WTC11 (cell line): ENCODE results near the gene BCO1. TPM values are rescaled to one million over a fixed set of nuclear protein-coding genes. Genes with fewer than 3 reads are reported as not detected.

Source experiments
- ATAC-seq: fragments of 200-7000 bp; cut with Tn5 transposase; 2 replicates; pipeline ENCODE4 v1.10.0; 2021; ENCODE audit warnings: mild to moderate bottlenecking, moderate library complexity
- CTCF ChIA-PET: fragments of 300-600 bp; sonication (Branson Sonifier 250); formaldehyde crosslinking; loops from one replicate; lab custom pipeline; 2021; ENCODE audit warnings: antibody characterized with exemption; lab: Charles Lee
- POLR2A ChIA-PET: fragments of 350-600 bp; sonication (Branson Sonifier 250); formaldehyde crosslinking; loops from one replicate; lab custom pipeline; 2021; ENCODE audit warnings: antibody characterized with exemption; lab: Charles Lee
- DNase-seq: peaks from one replicate; pipeline ENCODE4 v3.0.0; 2021; ENCODE audit warnings: low spot score
- H3K27ac Mint-ChIP-seq: 2 replicates; pipeline ENCODE4 v1.8.0; 2021; ENCODE audit warnings: mixed read lengths
- H3K27me3 Mint-ChIP-seq: 2 replicates; pipeline ENCODE4 v1.8.0; 2021; ENCODE audit warnings: low read depth, mild to moderate bottlenecking, moderate library complexity, mixed read lengths
- H3K36me3 Mint-ChIP-seq: 2 replicates; pipeline ENCODE4 v1.8.0; 2021; ENCODE audit warnings: mixed read lengths
- H3K4me1 Mint-ChIP-seq: 2 replicates; pipeline ENCODE4 v1.8.0; 2022; ENCODE audit warnings: mixed read lengths
- H3K4me3 Mint-ChIP-seq: 2 replicates; pipeline ENCODE4 v1.8.0; 2021; ENCODE audit warnings: mild to moderate bottlenecking, moderate library complexity, mixed read lengths
- H3K9me3 Mint-ChIP-seq: 2 replicates; pipeline ENCODE4 v1.8.0; 2021; ENCODE audit warnings: mixed read lengths
- ATF1 ChIP-seq: sonication (generic); formaldehyde crosslinking; IDR thresholded peaks from 2 replicates; pipeline ENCODE4 v1.8.1; 2023; ENCODE audit warnings: mild to moderate bottlenecking, moderate library complexity, missing genetic modification reagents
- CBFB ChIP-seq: sonication (generic); formaldehyde crosslinking; IDR thresholded peaks from 2 replicates; pipeline ENCODE4 v1.8.1; 2022; ENCODE audit warnings: mild to moderate bottlenecking, low read depth, missing genetic modification reagents
- FOXK1 ChIP-seq: sonication (generic); formaldehyde crosslinking; IDR thresholded peaks from 2 replicates; pipeline ENCODE4 v1.8.0; 2022; ENCODE audit warnings: mild to moderate bottlenecking, moderate library complexity, missing genetic modification reagents
- NR1H2 ChIP-seq: sonication (generic); formaldehyde crosslinking; IDR thresholded peaks from 2 replicates; pipeline ENCODE4 v1.9.0; 2021; ENCODE audit warnings: mild to moderate bottlenecking, moderate library complexity, missing genetic modification reagents
- NR2C2 ChIP-seq: sonication (generic); formaldehyde crosslinking; IDR thresholded peaks from 2 replicates; pipeline ENCODE4 v1.8.0; 2022; ENCODE audit warnings: mild to moderate bottlenecking, missing genetic modification reagents
- PRRX2 ChIP-seq: fragments of 250-450 bp; sonication (Bioruptor Pico); IDR thresholded peaks from 2 replicates; pipeline ENCODE4 v1.8.0; 2021; ENCODE audit warnings: mild to moderate bottlenecking
- SMAD3 ChIP-seq: sonication (generic); formaldehyde crosslinking; IDR thresholded peaks from 2 replicates; pipeline ENCODE4 v1.8.0; 2022; ENCODE audit warnings: missing genetic modification reagents, mild to moderate bottlenecking, borderline replicate concordance
- SP1 ChIP-seq: sonication (generic); formaldehyde crosslinking; conservative IDR thresholded peaks from 2 replicates; pipeline ENCODE4 v1.8.1; 2022; ENCODE audit warnings: missing genetic modification reagents
- TCF7 ChIP-seq: sonication (generic); formaldehyde crosslinking; IDR thresholded peaks from 2 replicates; pipeline ENCODE4 v1.8.0; 2022; ENCODE audit warnings: mild to moderate bottlenecking, low read depth, missing genetic modification reagents, moderate library complexity
- TEAD1 ChIP-seq: sonication (generic); formaldehyde crosslinking; IDR thresholded peaks from 2 replicates; pipeline ENCODE4 v1.8.0; 2022; ENCODE audit warnings: mild to moderate bottlenecking, missing genetic modification reagents
- TP53 ChIP-seq: sonication (generic); formaldehyde crosslinking; IDR thresholded peaks from 2 replicates; pipeline ENCODE4 v1.8.1; 2023; ENCODE audit warnings: mild to moderate bottlenecking, missing genetic modification reagents
- ZNF121 ChIP-seq: sonication (generic); formaldehyde crosslinking; IDR thresholded peaks from 2 replicates; pipeline ENCODE4 v1.8.0; 2023; ENCODE audit warnings: missing genetic modification reagents
- ZNF263 ChIP-seq: sonication (generic); formaldehyde crosslinking; IDR thresholded peaks from 2 replicates; pipeline ENCODE4 v1.8.1; 2022; ENCODE audit warnings: low read depth, mild to moderate bottlenecking, moderate library complexity, missing genetic modification reagents
- ZNF317 ChIP-seq: sonication (generic); formaldehyde crosslinking; IDR thresholded peaks from 2 replicates; pipeline ENCODE4 v1.8.1; 2023; ENCODE audit warnings: low read depth, mild to moderate bottlenecking, moderate library complexity, missing genetic modification reagents, borderline replicate concordance
- ZNF396 ChIP-seq: fragments of 250-450 bp; sonication (Bioruptor Pico); IDR thresholded peaks from 2 replicates; pipeline ENCODE4 v1.8.0; 2021; ENCODE audit warnings: mild to moderate bottlenecking, moderate library complexity, borderline replicate concordance
- ZNF671 ChIP-seq: fragments of 250-450 bp; sonication (Bioruptor Pico); IDR thresholded peaks from 2 replicates; pipeline ENCODE4 v1.8.0; 2021; ENCODE audit warnings: mild to moderate bottlenecking
- total RNA-seq: library from RNA; stranded (reverse); gene quantifications from 3 replicates; pipeline ENCODE4 v1.2.3, GENCODE V29; 2021
- TF ChIP-seq, protein P1 (sequence below): sonication (generic); formaldehyde crosslinking; IDR thresholded peaks from 2 replicates; pipeline ENCODE4 v1.8.0; 2022; ENCODE audit warnings: mild to moderate bottlenecking, missing genetic modification reagents
- TF ChIP-seq, protein P2 (sequence below): sonication (generic); formaldehyde crosslinking; IDR thresholded peaks from 2 replicates; pipeline ENCODE4 v1.8.0; 2022; ENCODE audit warnings: mild to moderate bottlenecking, missing genetic modification reagents
- TF ChIP-seq, protein P3 (sequence below): sonication (generic); formaldehyde crosslinking; IDR thresholded peaks from 2 replicates; pipeline ENCODE4 v1.8.0; 2023; ENCODE audit warnings: missing genetic modification reagents, mild to moderate bottlenecking, borderline replicate concordance
- TF ChIP-seq, protein P4 (sequence below): sonication (generic); formaldehyde crosslinking; IDR thresholded peaks from 2 replicates; pipeline ENCODE4 v1.8.1; 2023; ENCODE audit warnings: mild to moderate bottlenecking, missing genetic modification reagents

Gene BCO1
- total RNA-seq, 1 experiment from 2014 or later = 0.15 TPM

DNA sequence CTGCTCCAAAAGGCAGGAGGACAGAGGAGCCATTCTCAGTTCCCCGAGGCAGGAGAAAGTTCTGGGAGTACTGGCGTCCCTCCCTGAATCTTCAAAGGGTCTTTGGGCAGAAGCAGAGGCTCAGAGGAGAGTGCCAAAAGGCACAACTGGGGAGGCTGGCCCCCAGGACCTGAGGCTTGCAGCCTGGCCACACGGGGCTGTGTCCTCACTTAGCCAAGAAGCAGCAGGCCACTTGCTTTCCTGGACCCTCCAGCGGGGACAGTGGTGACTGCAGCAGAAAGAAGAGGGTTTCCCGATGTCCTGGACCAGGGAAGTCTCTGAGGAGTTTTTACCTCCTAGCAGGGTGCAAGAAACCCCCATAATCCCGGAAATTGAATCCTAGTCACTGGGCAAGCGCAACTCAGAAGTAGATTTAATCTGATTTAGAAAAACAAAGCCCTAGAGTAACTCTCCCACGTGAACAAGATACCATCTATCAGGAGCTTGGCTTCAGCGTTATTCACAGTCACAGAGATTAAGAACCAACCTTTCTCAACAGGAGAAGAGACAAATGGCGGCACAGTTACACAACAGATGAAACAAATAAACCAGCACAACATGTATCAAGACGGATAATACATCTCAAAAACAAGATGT is 25.5 kb upstream of the BCO1 start:
- H3K4me3 Mint-ChIP-seq = no peak overlapping the region
- H3K9me3 Mint-ChIP-seq = no peaks in the 10 kb centered on the region
- TF ChIP-seq PRRX2 (no peak), TEAD1 (CRISPR knock-in tag) (no peak), FOXK1 (CRISPR knock-in tag) (no peak), ZNF121 (no peak), TP53 (no peak)
- TF ChIP-seq, all 79 proteins: peak for 0
- Mint-ChIP-seq H3K4me1 (no peaks in the 10 kb centered on the region), H3K36me3 (no peaks in the 10 kb centered on the region), H3K27ac (peak overlapping the region; percentile 60; the same call in 1 of the 2 replicates), H3K27me3 (no peaks in the 10 kb centered on the region)
- CTCF ChIA-PET = interaction anchor here (0.8 kb wide), 1 partner anchor 114 kb away, joined by 3 read pairs; no protein-coding TSS in a partner anchor
- DNase-seq = no peak
- POLR2A ChIA-PET = interaction anchor here (1.2 kb wide), 1 partner anchor 206 kb away, joined by 3 read pairs; the partner anchor contains the start of genes CENPN and CMC2
- ATAC-seq = no peak; the same call in 1 of the 2 replicates

DNA sequence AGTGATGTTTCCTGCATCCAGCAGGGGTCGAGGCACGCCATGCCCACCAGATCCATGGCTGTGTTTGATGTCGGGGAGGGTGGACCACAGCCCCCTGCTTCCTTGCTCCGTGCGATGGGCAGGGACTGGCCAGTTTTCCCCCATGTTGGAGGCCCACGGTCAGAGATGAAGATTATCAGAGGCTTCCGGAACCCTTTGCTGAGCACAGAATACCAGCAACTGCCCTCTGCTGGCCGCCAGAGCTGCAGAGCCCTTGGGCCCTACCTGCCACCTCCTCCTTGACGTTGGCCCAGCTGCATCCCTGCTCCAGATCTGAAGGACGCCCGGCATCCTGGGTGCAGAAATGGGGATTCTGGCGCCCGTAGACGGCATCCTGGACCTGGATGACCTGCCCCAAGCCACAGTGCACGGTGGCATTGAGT is 23.7 kb upstream of the BCO1 start:
- Mint-ChIP-seq H3K27ac (no peak overlapping the region), H3K4me3 (no peak overlapping the region), H3K9me3 (no peaks in the 10 kb centered on the region), H3K36me3 (no peaks in the 10 kb centered on the region), H3K27me3 (no peaks in the 10 kb centered on the region), H3K4me1 (no peaks in the 10 kb centered on the region)
- CTCF ChIA-PET = interaction anchor here (0.6 to 2.4 kb wide), 8 partner anchors 10 to 116 kb away, joined by 3 to 19 read pairs (median 4); partner anchors contain the start of gene BCO1
- POLR2A ChIA-PET = interaction anchor here (0.5 kb wide), 1 partner anchor 28 kb away, joined by 3 read pairs; no protein-coding TSS in a partner anchor
- ATAC-seq = peak; percentile 95
- TF ChIP-seq ZNF317 (CRISPR knock-in tag) (0 out of 2 replicates have a peak, but pooled peaks have one; percentile 9), NR1H2 (CRISPR knock-in tag) (no peak), TEAD1 (CRISPR knock-in tag) (no peak)
- DNase-seq = peak; percentile 67

DNA sequence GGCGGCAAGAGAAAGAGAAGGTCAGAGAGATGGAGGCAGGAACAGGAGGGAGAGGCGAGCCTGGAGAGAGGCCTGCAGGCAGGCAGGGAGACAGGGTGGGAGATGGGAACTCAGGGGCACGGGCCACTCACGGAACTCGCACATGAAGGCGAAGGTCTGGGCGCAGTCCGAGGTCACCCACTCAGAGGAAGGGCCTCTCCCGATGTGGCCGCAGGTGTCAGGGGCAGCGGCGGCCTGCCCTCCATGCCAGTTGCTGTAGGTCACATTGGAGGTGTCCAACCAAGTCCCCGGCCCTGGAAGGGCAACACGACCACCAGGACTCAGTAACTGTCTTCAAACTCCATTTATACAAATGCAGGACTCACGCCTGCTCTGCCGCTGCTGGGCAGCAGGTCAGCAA is 22.4 kb upstream of the BCO1 start:
- DNase-seq = no peak
- no peak for ATAC-seq
- CTCF ChIA-PET = interaction anchor here (1.1 kb wide), 1 partner anchor 10 kb away, joined by 14 read pairs; no protein-coding TSS in a partner anchor
- Mint-ChIP-seq H3K36me3 (no peaks in the 10 kb centered on the region), H3K27me3 (no peaks in the 10 kb centered on the region), H3K9me3 (no peaks in the 10 kb centered on the region), H3K27ac (0 out of 2 replicates have a peak overlapping the region, but pooled peaks have one; percentile 57), H3K4me3 (no peak overlapping the region), H3K4me1 (no peaks in the 10 kb centered on the region)
- POLR2A ChIA-PET = no interaction called here
- TF ChIP-seq, protein P1, sequence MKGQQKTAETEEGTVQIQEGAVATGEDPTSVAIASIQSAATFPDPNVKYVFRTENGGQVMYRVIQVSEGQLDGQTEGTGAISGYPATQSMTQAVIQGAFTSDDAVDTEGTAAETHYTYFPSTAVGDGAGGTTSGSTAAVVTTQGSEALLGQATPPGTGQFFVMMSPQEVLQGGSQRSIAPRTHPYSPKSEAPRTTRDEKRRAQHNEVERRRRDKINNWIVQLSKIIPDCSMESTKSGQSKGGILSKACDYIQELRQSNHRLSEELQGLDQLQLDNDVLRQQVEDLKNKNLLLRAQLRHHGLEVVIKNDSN (CRISPR knock-in tag) = no peak
- TF ChIP-seq NR1H2 (CRISPR knock-in tag) (no peak), ATF1 (no peak), TCF7 (CRISPR knock-in tag) (no peak), ZNF396 (CRISPR knock-in tag) (no peak)

DNA sequence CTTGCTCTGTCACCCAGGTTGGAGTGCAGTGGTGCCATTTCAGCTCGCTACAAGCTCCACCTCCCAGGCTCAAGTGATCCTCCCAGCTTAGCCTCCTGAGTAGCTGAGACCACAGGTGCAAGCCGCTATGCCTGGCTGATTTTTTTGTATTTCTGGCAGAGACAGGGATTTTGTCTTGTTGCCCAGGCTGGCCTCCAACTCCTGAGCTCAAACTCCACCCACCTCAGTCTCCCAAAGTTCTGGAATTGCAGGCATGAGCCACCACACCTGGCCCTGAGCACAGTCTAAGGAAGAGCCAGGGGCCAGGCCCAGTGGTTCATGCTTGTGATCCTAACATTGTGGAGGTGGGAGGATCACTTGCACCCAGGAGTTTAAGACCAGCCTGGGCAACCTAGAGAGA is 21.8 kb upstream of the BCO1 start:
- ChIA-PET POLR2A (no interaction called here), CTCF (interaction anchor here (1.1 kb wide), 1 partner anchor 11 kb away, joined by 14 read pairs; no protein-coding TSS in a partner anchor)
- H3K9me3 Mint-ChIP-seq = no peaks in the 10 kb centered on the region
- no peak for ATAC-seq
- no peaks in the 10 kb centered on the region for H3K27me3 Mint-ChIP-seq
- H3K27ac Mint-ChIP-seq = no peak overlapping the region
- H3K36me3 Mint-ChIP-seq = no peaks in the 10 kb centered on the region
- no peak for DNase-seq
- H3K4me3 Mint-ChIP-seq = no peak overlapping the region
- H3K4me1 Mint-ChIP-seq = no peaks in the 10 kb centered on the region
- TF ChIP-seq SP1 (CRISPR knock-in tag) (no peak), ZNF396 (CRISPR knock-in tag) (no peak), ZNF671 (no peak), CBFB (no peak), SMAD3 (CRISPR knock-in tag) (no peak), NR2C2 (CRISPR knock-in tag) (no peak), ZNF263 (CRISPR knock-in tag) (no peak)
- TF ChIP-seq, protein P2, sequence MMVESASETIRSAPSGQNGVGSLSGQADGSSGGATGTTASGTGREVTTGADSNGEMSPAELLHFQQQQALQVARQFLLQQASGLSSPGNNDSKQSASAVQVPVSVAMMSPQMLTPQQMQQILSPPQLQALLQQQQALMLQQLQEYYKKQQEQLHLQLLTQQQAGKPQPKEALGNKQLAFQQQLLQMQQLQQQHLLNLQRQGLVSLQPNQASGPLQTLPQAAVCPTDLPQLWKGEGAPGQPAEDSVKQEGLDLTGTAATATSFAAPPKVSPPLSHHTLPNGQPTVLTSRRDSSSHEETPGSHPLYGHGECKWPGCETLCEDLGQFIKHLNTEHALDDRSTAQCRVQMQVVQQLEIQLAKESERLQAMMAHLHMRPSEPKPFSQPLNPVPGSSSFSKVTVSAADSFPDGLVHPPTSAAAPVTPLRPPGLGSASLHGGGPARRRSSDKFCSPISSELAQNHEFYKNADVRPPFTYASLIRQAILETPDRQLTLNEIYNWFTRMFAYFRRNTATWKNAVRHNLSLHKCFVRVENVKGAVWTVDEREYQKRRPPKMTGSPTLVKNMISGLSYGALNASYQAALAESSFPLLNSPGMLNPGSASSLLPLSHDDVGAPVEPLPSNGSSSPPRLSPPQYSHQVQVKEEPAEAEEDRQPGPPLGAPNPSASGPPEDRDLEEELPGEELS (CRISPR knock-in tag) = no peak
- TF ChIP-seq, protein P3, sequence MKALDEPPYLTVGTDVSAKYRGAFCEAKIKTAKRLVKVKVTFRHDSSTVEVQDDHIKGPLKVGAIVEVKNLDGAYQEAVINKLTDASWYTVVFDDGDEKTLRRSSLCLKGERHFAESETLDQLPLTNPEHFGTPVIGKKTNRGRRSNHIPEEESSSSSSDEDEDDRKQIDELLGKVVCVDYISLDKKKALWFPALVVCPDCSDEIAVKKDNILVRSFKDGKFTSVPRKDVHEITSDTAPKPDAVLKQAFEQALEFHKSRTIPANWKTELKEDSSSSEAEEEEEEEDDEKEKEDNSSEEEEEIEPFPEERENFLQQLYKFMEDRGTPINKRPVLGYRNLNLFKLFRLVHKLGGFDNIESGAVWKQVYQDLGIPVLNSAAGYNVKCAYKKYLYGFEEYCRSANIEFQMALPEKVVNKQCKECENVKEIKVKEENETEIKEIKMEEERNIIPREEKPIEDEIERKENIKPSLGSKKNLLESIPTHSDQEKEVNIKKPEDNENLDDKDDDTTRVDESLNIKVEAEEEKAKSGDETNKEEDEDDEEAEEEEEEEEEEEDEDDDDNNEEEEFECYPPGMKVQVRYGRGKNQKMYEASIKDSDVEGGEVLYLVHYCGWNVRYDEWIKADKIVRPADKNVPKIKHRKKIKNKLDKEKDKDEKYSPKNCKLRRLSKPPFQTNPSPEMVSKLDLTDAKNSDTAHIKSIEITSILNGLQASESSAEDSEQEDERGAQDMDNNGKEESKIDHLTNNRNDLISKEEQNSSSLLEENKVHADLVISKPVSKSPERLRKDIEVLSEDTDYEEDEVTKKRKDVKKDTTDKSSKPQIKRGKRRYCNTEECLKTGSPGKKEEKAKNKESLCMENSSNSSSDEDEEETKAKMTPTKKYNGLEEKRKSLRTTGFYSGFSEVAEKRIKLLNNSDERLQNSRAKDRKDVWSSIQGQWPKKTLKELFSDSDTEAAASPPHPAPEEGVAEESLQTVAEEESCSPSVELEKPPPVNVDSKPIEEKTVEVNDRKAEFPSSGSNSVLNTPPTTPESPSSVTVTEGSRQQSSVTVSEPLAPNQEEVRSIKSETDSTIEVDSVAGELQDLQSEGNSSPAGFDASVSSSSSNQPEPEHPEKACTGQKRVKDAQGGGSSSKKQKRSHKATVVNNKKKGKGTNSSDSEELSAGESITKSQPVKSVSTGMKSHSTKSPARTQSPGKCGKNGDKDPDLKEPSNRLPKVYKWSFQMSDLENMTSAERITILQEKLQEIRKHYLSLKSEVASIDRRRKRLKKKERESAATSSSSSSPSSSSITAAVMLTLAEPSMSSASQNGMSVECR (CRISPR knock-in tag) = no peak
- TF ChIP-seq, protein P4, sequence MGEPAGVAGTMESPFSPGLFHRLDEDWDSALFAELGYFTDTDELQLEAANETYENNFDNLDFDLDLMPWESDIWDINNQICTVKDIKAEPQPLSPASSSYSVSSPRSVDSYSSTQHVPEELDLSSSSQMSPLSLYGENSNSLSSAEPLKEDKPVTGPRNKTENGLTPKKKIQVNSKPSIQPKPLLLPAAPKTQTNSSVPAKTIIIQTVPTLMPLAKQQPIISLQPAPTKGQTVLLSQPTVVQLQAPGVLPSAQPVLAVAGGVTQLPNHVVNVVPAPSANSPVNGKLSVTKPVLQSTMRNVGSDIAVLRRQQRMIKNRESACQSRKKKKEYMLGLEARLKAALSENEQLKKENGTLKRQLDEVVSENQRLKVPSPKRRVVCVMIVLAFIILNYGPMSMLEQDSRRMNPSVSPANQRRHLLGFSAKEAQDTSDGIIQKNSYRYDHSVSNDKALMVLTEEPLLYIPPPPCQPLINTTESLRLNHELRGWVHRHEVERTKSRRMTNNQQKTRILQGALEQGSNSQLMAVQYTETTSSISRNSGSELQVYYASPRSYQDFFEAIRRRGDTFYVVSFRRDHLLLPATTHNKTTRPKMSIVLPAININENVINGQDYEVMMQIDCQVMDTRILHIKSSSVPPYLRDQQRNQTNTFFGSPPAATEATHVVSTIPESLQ (CRISPR knock-in tag) = no peak
